IMR-90 (cell line): ENCODE data around the gene IFFO2. TPM values are rescaled to one million over a fixed set of nuclear protein-coding genes. Genes with fewer than 3 reads are reported as not detected.

Experiments
- ATAC-seq: fragments of 200-7000 bp; cut with Tn5 transposase; 2 replicates; pipeline ENCODE4 v1.9.1; 2020; ENCODE audit warnings: low read depth, mild to moderate bottlenecking, moderate library complexity
- BruUV-seq: library from RNA; stranded (reverse); fragments of 400-500 nt; replicated peaks from 2 replicates; lab custom pipeline; 2021; lab: Mats Ljungman, UMichigan
- CTCF ChIA-PET: fragments of 300-600 bp; formaldehyde crosslinking; extraction: SDS; loops from one replicate; lab custom pipeline; 2021; ENCODE audit warnings: antibody characterized with exemption; lab: Yijun Ruan, JAX
- POLR2A ChIA-PET: fragments of 300-600 bp; sonication (Branson Sonifier 250); formaldehyde crosslinking; loops from one replicate; lab custom pipeline; 2022; ENCODE audit warnings: antibody characterized with exemption; ENCODE audit not compliant: unreplicated experiment; lab: Charles Lee
- DNase-seq: peaks from one replicate; pipeline ENCODE4 v3.0.0; 2013
- H2AFZ ChIP-seq: replicated peaks from 2 replicates; pipeline ENCODE3; 2013; ENCODE audit warnings: low read length, mild to moderate bottlenecking; ENCODE audit not compliant: poor library complexity
- H2AK5ac ChIP-seq: 2 replicates; pipeline ENCODE4 v1.6.1; 2013; ENCODE audit warnings: low read depth, low read length, inconsistent platforms
- H2AK9ac ChIP-seq: replicated peaks from 2 replicates; pipeline ENCODE3; 2013; ENCODE audit warnings: mild to moderate bottlenecking, low read depth, low read length, moderate library complexity; ENCODE audit not compliant: poor library complexity
- H2BK120ac ChIP-seq: 2 replicates; pipeline ENCODE4 v1.6.1; 2013; ENCODE audit warnings: low read depth, low read length, inconsistent platforms
- H2BK15ac ChIP-seq: 3 replicates; pipeline ENCODE4 v1.6.1; 2013; ENCODE audit warnings: low read depth, low read length, inconsistent platforms
- H2BK20ac ChIP-seq: 2 replicates; pipeline ENCODE4 v1.6.1; 2013; ENCODE audit warnings: low read depth, mild to moderate bottlenecking, inconsistent platforms, low read length, moderate library complexity
- H2BK5ac ChIP-seq: 2 replicates; pipeline ENCODE4 v1.6.1; 2013; ENCODE audit warnings: mild to moderate bottlenecking, low read depth, low read length, inconsistent platforms; ENCODE audit not compliant: poor library complexity, severe bottlenecking
- H3K14ac ChIP-seq: replicated peaks from 2 replicates; pipeline ENCODE4 v1.6.1; 2013; ENCODE audit warnings: low read depth, low read length, inconsistent platforms
- H3K18ac ChIP-seq: 2 replicates; pipeline ENCODE4 v1.6.1; 2013; ENCODE audit warnings: low read depth, low read length, control low read depth
- H3K23ac ChIP-seq: 2 replicates; pipeline ENCODE4 v1.6.1; 2013; ENCODE audit warnings: low read depth, low read length, inconsistent platforms
- H3K27ac ChIP-seq: 2 replicates; pipeline ENCODE4 v1.5.1; 2013; ENCODE audit warnings: mild to moderate bottlenecking, control low read depth, low read length; ENCODE audit not compliant: insufficient read depth
- H3K27me3 ChIP-seq: 2 replicates; pipeline ENCODE4 v1.6.1; 2013; ENCODE audit warnings: low read length; ENCODE audit not compliant: control insufficient read depth, insufficient read depth
- H3K36me3 ChIP-seq: 2 replicates; pipeline ENCODE4 v1.6.1; 2013; ENCODE audit warnings: low read length, mixed read lengths; ENCODE audit not compliant: control insufficient read depth, insufficient read depth
- H3K4ac ChIP-seq: 2 replicates; pipeline ENCODE4 v1.6.1; 2013; ENCODE audit warnings: low read depth, low read length, inconsistent platforms
- H3K4me1 ChIP-seq: 2 replicates; pipeline ENCODE4 v1.6.1; 2013; ENCODE audit warnings: low read length, mixed read lengths; ENCODE audit not compliant: control insufficient read depth, insufficient read depth
- H3K4me2 ChIP-seq: 2 replicates; pipeline ENCODE4 v1.6.1; 2013; ENCODE audit warnings: low read depth, mild to moderate bottlenecking, control low read depth, low read length, moderate library complexity
- H3K4me3 ChIP-seq: 2 replicates; pipeline ENCODE4 v1.5.1; 2013; ENCODE audit warnings: low read depth, mild to moderate bottlenecking, control low read depth, low read length, moderate library complexity; ENCODE audit not compliant: insufficient read depth
- H3K56ac ChIP-seq: 2 replicates; pipeline ENCODE4 v1.6.1; 2013; ENCODE audit warnings: low read length, inconsistent platforms; ENCODE audit not compliant: insufficient read depth; ENCODE audit errors: extremely low read depth
- H3K79me1 ChIP-seq, 2 experiments: 2 replicates each; pipeline ENCODE4 v1.6.1; 2013; ENCODE audit warnings: low read length in 2 of 2, inconsistent platforms in 1 of 2, low read depth in 1 of 2
- H3K9ac ChIP-seq: 2 replicates; pipeline ENCODE4 v1.6.1; 2013; ENCODE audit warnings: low read depth, low read length, control low read depth
- H3K9me1 ChIP-seq: 2 replicates; pipeline ENCODE4 v1.6.1; 2013; ENCODE audit warnings: low read length, inconsistent platforms; ENCODE audit not compliant: insufficient read depth
- H3K9me3 ChIP-seq: 2 replicates; pipeline ENCODE4 v1.6.1; 2013; ENCODE audit warnings: low read length; ENCODE audit not compliant: control insufficient read depth, insufficient read depth
- H4K20me1 ChIP-seq: 2 replicates; pipeline ENCODE4 v1.6.1; 2013; ENCODE audit warnings: low read length, inconsistent platforms; ENCODE audit not compliant: insufficient read depth
- H4K5ac ChIP-seq: 2 replicates; pipeline ENCODE4 v1.6.1; 2013; ENCODE audit warnings: mild to moderate bottlenecking, low read depth, low read length, control low read depth
- H4K8ac ChIP-seq, 2 experiments: 2 replicates each; pipeline ENCODE4 v1.6.1; 2013; ENCODE audit warnings: low read depth in 2 of 2, low read length in 2 of 2, control low read depth in 1 of 2, inconsistent platforms in 1 of 2
- H4K91ac ChIP-seq: 2 replicates; pipeline ENCODE4 v1.6.1; 2013; ENCODE audit warnings: low read depth, low read length, inconsistent platforms; ENCODE audit not compliant: insufficient read depth
- BHLHE40 ChIP-seq: fragments of 150-350 bp; IDR thresholded peaks from 2 replicates; pipeline ENCODE4 v1.6.1; 2016; ENCODE audit warnings: mild to moderate bottlenecking, low read depth, low read length
- FOS ChIP-seq: fragments of 150-350 bp; IDR thresholded peaks from 2 replicates; pipeline ENCODE4 v1.6.1; 2016; ENCODE audit warnings: low read depth, low read length
- MAFK ChIP-seq: IDR thresholded peaks from 2 replicates; pipeline ENCODE4 v1.6.1; 2012; ENCODE audit warnings: low read depth, low read length, improper control_type of control experiment
- MAZ ChIP-seq: IDR thresholded peaks from 2 replicates; pipeline ENCODE4 v1.6.1; 2012; ENCODE audit warnings: low read depth, mild to moderate bottlenecking, low read length, improper control_type of control experiment, moderate library complexity, borderline replicate concordance
- NFE2L2 ChIP-seq: fragments of 150-350 bp; IDR thresholded peaks from 2 replicates; pipeline ENCODE4 v1.6.1; 2016; ENCODE audit warnings: low read depth, mild to moderate bottlenecking, low read length
- POLR2A ChIP-seq: IDR thresholded peaks from 2 replicates; pipeline ENCODE4 v1.6.1; 2012; ENCODE audit warnings: mild to moderate bottlenecking, low read depth, low read length
- RAD21 ChIP-seq: IDR thresholded peaks from 2 replicates; pipeline ENCODE4 v1.6.1; 2012; ENCODE audit warnings: low read length, improper control_type of control experiment
- SMC3 ChIP-seq: fragments of 150-350 bp; IDR thresholded peaks from 2 replicates; pipeline ENCODE4 v1.6.1; 2016; ENCODE audit warnings: low read depth, mild to moderate bottlenecking, antibody characterized with exemption, low read length, moderate library complexity
- WGBS, 2 experiments: methylation state at CpG; one replicate each; pipeline versions ENCODE4 v1.1.5 to v1.1.7; 2013; ENCODE audit warnings: missing lambda C conversion rate in 2 of 2; ENCODE audit not compliant: insufficient read length in 1 of 2; ENCODE audit errors: extremely low coverage in 2 of 2; 5-methylcytosine and 5-hydroxymethylcytosine counted together
- dilution Hi-C: fragments of 300-500 bp; cut with HindIII; formaldehyde crosslinking; loops from one replicate; pipeline ENCODE4 v1.14.3; 2018; ENCODE audit warnings: low sequenced_read_pairs; ENCODE audit not compliant: unreplicated experiment
- in situ Hi-C: fragments of 300-500 bp; cut with MboI; formaldehyde crosslinking; loops from 3 replicates; pipeline ENCODE4 v1.14.3; 2019; ENCODE audit warnings: low sequenced_read_pairs, inconsistent platforms, mixed read lengths
- intact Hi-C: fragments of 100-400 bp; cut with micrococcal nuclease; formaldehyde crosslinking; loops from 2 replicates; pipeline ENCODE4 v1.10.0; 2022
- polyA plus RNA-seq, 3 experiments: library from polyadenylated mRNA; depleted of rRNA; stranded (reverse); fragments of >200 nt; gene quantifications; 2 replicates each; pipeline ENCODE4 v1.2.3, GENCODE V29; 2012; ENCODE audit warnings: low replicate concordance in 1 of 3
- total RNA-seq: library from RNA; depleted of rRNA; stranded (reverse); fragments of >200 nt; gene quantifications from 2 replicates; pipeline ENCODE4 v1.2.3, GENCODE V29; 2012
- TF ChIP-seq, protein P1 (sequence below): conservative IDR thresholded peaks from 2 replicates; pipeline ENCODE4 v1.5.1; 2012; ENCODE audit warnings: mild to moderate bottlenecking, low read depth, low read length, improper control_type of control experiment

The IFFO2 gene
- total and polyA plus RNA-seq, 2 of the 4 experiments (the other 2 are of a cell fraction) = 14.5 to 18.2 TPM

DNA sequence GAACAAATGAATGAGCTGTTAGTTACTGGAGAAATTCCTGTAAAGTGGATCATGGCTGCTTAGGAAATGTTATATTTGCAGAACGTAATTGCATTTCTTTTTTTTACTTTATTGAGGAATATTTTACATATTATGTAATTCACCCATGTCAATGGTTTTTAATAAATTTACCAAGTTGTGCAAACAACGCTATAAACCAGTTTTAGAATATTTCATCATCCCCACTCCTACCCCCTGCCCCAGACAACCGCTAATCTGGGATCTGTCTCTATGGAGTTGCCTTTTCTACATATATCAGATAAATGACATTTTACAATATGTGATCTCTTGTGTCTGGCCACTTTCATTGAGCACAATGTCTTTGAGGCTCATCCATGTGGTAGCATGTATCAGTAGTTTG is 4.3 kb upstream of the IFFO2 start:
- no TSS peak for BruUV-seq
- Histone ChIP-seq H3K79me1 (no peaks in the 10 kb centered on the region; a peak in 1 of 4 replicates), H4K20me1 (no peaks in the 10 kb centered on the region; the same call in 1 of the 2 replicates), H2BK20ac (no peak overlapping the region), H3K18ac (no peak overlapping the region), H3K4me1 (peaks cover 11% of the 10 kb centered on the region), H2AK5ac (no peak overlapping the region), H2BK15ac (no peak overlapping the region), H3K4me2 (no peak overlapping the region), H3K56ac (no peak overlapping the region), H3K27me3 (peaks cover 6% of the 10 kb centered on the region; the same call in 1 of the 2 replicates), H2AFZ (no peak overlapping the region), H3K4me3 (no peak overlapping the region), H4K8ac (no peak overlapping the region), H2BK120ac (no peak overlapping the region), H2AK9ac (no peak overlapping the region), H4K5ac (no peak overlapping the region), H3K14ac (no peak overlapping the region), H3K4ac (no peak overlapping the region), H4K91ac (no peak overlapping the region), H3K36me3 (no peaks in the 10 kb centered on the region), H3K9me1 (peaks cover 8% of the 10 kb centered on the region), H3K27ac (no peak overlapping the region), H2BK5ac (no peak overlapping the region), H3K23ac (no peak overlapping the region), H3K9me3 (no peaks in the 10 kb centered on the region), H3K9ac (no peak overlapping the region)
- no peak for TF ChIP-seq POLR2A
- TF ChIP-seq SMC3 = no peak
- no peak for TF ChIP-seq RAD21
- no peak for TF ChIP-seq MAZ
- no peak for TF ChIP-seq BHLHE40
- TF ChIP-seq, protein P1, sequence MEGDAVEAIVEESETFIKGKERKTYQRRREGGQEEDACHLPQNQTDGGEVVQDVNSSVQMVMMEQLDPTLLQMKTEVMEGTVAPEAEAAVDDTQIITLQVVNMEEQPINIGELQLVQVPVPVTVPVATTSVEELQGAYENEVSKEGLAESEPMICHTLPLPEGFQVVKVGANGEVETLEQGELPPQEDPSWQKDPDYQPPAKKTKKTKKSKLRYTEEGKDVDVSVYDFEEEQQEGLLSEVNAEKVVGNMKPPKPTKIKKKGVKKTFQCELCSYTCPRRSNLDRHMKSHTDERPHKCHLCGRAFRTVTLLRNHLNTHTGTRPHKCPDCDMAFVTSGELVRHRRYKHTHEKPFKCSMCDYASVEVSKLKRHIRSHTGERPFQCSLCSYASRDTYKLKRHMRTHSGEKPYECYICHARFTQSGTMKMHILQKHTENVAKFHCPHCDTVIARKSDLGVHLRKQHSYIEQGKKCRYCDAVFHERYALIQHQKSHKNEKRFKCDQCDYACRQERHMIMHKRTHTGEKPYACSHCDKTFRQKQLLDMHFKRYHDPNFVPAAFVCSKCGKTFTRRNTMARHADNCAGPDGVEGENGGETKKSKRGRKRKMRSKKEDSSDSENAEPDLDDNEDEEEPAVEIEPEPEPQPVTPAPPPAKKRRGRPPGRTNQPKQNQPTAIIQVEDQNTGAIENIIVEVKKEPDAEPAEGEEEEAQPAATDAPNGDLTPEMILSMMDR = no peak
- no peak for TF ChIP-seq NFE2L2
- TF ChIP-seq FOS = no peak
- TF ChIP-seq MAFK = no peak
- dilution Hi-C loops (no loop called here), intact Hi-C loops (no loop called here), in situ Hi-C loops (loop anchor here (5.0 kb wide), 1 partner anchor 36 kb away; no protein-coding TSS in a partner anchor)
- CTCF ChIA-PET = no interaction called here
- DNase-seq = no peak
- POLR2A ChIA-PET = no interaction called here
- no CpG with 5 or more reads among the region's 3 CpGs for WGBS, 2 experiments
- no peak for ATAC-seq
